HG03521 (cell line): Measurements from ENCODE around the gene PANK4.

Experiments
- ATAC-seq: cut with Tn5 transposase; IDR thresholded peaks from one replicate; pipeline ENCODE4 v1.9.1; 2021; ENCODE audit warnings: mild to moderate bottlenecking, moderate library complexity; ENCODE audit not compliant: unreplicated experiment

PANK4 gene

GRCh38 chr1:2480236-2480985 lies 46.0 kb downstream of the PANK4 start:
- no peak for ATAC-seq

- no peak for ATAC-seq
These were observed 46.8 kb downstream of the PANK4 start for GRCh38 chr1:2479618-2480017.

- ATAC-seq: no peak
These were observed 47.2 kb downstream of the PANK4 start for GRCh38 chr1:2479186-2479585.

GRCh38 chr1:2477791-2478499 lies 48.5 kb downstream of the PANK4 start:
- ATAC-seq: no peak

- no peak for ATAC-seq
These were observed 49.1 kb downstream of the PANK4 start for GRCh38 chr1:2477309-2477708.

GRCh38 chr1:2476061-2476999 lies 50.1 kb downstream of the PANK4 start, which contains the start of gene PLCH2:
PLCH2 (plus strand) TSS chr1:2476289; CDS start chr1:2476589, 300 bp downstream.
- ATAC-seq: no peak

- no peak for ATAC-seq
These were observed 50.8 kb downstream of the PANK4 start for GRCh38 chr1:2475571-2475970.

- no peak for ATAC-seq
These were observed 51.4 kb downstream of the PANK4 start for GRCh38 chr1:2474933-2475371.

- ATAC-seq: no peak
These were observed 52.1 kb downstream of the PANK4 start for GRCh38 chr1:2474104-2474844.

GRCh38 chr1:2473198-2473597 lies 53.2 kb downstream of the PANK4 start:
- ATAC-seq: no peak

GRCh38 chr1:2472561-2473177 lies 53.7 kb downstream of the PANK4 start:
- ATAC-seq: no peak

GRCh38 chr1:2472109-2472508 lies 54.3 kb downstream of the PANK4 start:
- ATAC-seq: no peak

GRCh38 chr1:2471587-2472001 lies 54.8 kb downstream of the PANK4 start:
- no peak for ATAC-seq

- no peak for ATAC-seq
These were observed 55.3 kb downstream of the PANK4 start for GRCh38 chr1:2471159-2471471.

GRCh38 chr1:2470290-2471158 lies 55.9 kb downstream of the PANK4 start:
- ATAC-seq: no peak

- no peak for ATAC-seq
These were observed 57.1 kb downstream of the PANK4 start for GRCh38 chr1:2469103-2469940.

- ATAC-seq: no peak
These were observed 57.9 kb downstream of the PANK4 start for GRCh38 chr1:2468540-2468939.

- ATAC-seq: no peak
These were observed 58.3 kb downstream of the PANK4 start for GRCh38 chr1:2468041-2468472.
